H1 (cell line): ENCODE measurements around the gene SIX5. TPM values are rescaled to one million over a fixed set of nuclear protein-coding genes. Genes with fewer than 3 reads are reported as not detected.

Source experiments
- CHD2 ChIP-seq: IDR thresholded peaks from 2 replicates; pipeline ENCODE4 v1.6.1; 2012; ENCODE audit warnings: low read length, improper control_type of control experiment
- GABPA ChIP-seq: IDR thresholded peaks from 2 replicates; pipeline ENCODE4 v1.6.1; 2011; ENCODE audit warnings: mild to moderate bottlenecking, low read length, moderate library complexity, borderline replicate concordance; ENCODE audit not compliant: insufficient read depth
- GTF2F1 ChIP-seq: IDR thresholded peaks from 2 replicates; pipeline ENCODE4 v1.6.1; 2012; ENCODE audit warnings: low read depth, low read length, improper control_type of control experiment, borderline replicate concordance
- KDM4A ChIP-seq: IDR thresholded peaks from one replicate; pipeline ENCODE4 v1.7.1; 2012; ENCODE audit warnings: low read depth, mild to moderate bottlenecking, moderate library complexity, low read length, inconsistent platforms; ENCODE audit not compliant: severe bottlenecking
- RNF2 ChIP-seq: fragments of 200-900, 300-1000 bp; sonication (generic); IDR thresholded peaks from 2 replicates; pipeline ENCODE4 v1.7.1; 2016; ENCODE audit warnings: borderline replicate concordance, low read depth, mild to moderate bottlenecking, antibody characterized with exemption, low read length; ENCODE audit not compliant: poor library complexity, severe bottlenecking; ENCODE audit errors: missing control alignments
- USF2 ChIP-seq: IDR thresholded peaks from 2 replicates; pipeline ENCODE4 v1.6.1; 2011; ENCODE audit warnings: low read length, improper control_type of control experiment
- polyA plus RNA-seq, 7 experiments: library from polyadenylated mRNA; depleted of rRNA in 3 of 7; stranded (reverse) in 5 of 7; unstranded in 2 of 7; fragments of >200 nt in 5 of 7; fragments of 200-250 nt in 2 of 7; gene quantifications; 1 replicate in 5 of 7; 2 replicates in 1 of 7; 4 replicates in 1 of 7; pipeline versions ENCODE4 v1.2.1 to v1.2.3, GENCODE V29; 2011 to 2013; ENCODE audit warnings: missing spikeins in 2 of 7, mixed read lengths in 2 of 7
- total RNA-seq: library from RNA; stranded (reverse); fragmentation: NEBNext Ultra II Directional; extraction: Animal tissue kit (Norgen Biotek cat#: 25700); gene quantifications from 2 replicates; pipeline ENCODE4 v1.2.1, GENCODE V29; 2021
- TF ChIP-seq, protein P1 (sequence below): IDR thresholded peaks from 2 replicates; pipeline ENCODE4 v1.6.1; 2012; ENCODE audit warnings: inconsistent platforms

Gene SIX5
- total and polyA plus RNA-seq, 2 of the 8 experiments (the other 6 are each of a cell fraction or from before 2014, with no cell fraction given), result 20.9 to 24.2 TPM

DNA sequence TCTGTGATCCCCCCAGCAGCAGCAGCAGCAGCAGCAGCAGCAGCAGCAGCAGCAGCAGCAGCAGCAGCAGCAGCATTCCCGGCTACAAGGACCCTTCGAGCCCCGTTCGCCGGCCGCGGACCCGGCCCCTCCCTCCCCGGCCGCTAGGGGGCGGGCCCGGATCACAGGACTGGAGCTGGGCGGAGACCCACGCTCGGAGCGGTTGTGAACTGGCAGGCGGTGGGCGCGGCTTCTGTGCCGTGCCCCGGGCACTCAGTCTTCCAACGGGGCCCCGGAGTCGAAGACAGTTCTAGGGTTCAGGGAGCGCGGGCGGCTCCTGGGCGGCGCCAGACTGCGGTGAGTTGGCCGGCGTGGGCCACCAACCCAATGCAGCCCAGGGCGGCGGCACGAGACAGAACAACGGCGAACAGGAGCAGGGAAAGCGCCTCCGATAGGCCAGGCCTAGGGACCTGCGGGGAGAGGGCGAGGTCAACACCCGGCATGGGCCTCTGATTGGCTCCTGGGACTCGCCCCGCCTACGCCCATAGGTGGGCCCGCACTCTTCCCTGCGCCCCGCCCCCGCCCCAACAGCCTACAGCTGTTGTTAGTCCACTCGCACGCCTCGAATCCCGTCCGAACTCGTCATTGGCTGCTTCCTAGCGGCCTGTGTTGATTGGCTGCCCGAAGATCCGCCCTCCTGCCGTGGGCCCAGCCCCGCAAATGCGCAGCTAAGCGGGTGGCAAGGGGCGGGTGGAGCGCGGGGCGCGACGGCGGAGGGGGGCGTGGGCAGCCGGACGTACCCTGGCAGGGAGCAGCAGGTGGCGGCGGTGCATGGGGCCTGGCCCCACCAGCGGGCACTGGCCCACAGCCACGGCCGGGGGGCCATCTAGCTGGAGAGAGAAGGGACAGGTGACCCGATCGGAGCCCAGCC, 1.4 kb upstream of the SIX5 start (continued):
- no peak for TF ChIP-seq GTF2F1
- TF ChIP-seq USF2, result peak; percentile 14; the same call in 1 of the 2 replicates
- peak; percentile 77 for TF ChIP-seq CHD2
- TF ChIP-seq, protein P1, sequence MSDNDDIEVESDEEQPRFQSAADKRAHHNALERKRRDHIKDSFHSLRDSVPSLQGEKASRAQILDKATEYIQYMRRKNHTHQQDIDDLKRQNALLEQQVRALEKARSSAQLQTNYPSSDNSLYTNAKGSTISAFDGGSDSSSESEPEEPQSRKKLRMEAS, result no peak; the same call in none of the 2 replicates
- peak; percentile 41 for TF ChIP-seq KDM4A
- TF ChIP-seq RNF2, result no peak
- no peak for TF ChIP-seq GABPA
